Measurements from ENCODE around the gene FILIP1L.

DNA sequence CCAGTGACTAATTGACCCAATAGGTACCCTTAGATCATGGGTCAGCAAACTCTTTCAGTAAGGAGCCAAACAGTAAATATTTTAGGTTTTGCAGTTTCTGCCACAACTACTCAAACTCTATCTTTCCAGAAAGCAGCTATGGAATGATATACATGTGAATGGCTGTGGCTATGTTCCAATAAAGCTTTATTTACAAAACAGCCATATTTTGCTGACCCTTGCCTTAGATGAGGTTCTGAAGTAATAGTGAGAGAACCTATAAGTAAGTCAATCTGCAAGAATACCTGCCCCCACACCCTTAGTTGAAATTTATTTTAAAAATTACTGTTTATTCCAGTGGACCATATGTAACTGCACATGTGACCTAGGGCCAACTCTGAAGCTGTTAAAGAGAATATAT, 162.6 kb downstream of the FILIP1L start:
- TF ChIP-seq CTCF (IDR thresholded peaks at IDR 0.05) (no peak), POLR2A (IDR thresholded peaks at IDR 0.05) (no peak)

All from vagina (tissue), 2 donors.